Hepatocyte (in vitro differentiated cells): ENCODE measurements around the gene SLC45A3.

Experiments used
- CTCF ChIP-seq: fragments of 200-600 bp; sonication (generic); IDR thresholded peaks from 2 replicates; pipeline ENCODE4 v1.5.1; 2016; ENCODE audit warnings: antibody characterized with exemption, mild to moderate bottlenecking; ENCODE audit not compliant: poor library complexity
- EZH2 ChIP-seq: fragments of 200-600 bp; sonication (generic); IDR thresholded peaks from 2 replicates; pipeline ENCODE4 v1.6.1; 2016; ENCODE audit warnings: antibody characterized with exemption, mild to moderate bottlenecking, borderline replicate concordance

- no peak for TF ChIP-seq EZH2
- TF ChIP-seq CTCF = no peak
Measured at GRCh38 chr1:205627956-205628355, 52.4 kb downstream of the SLC45A3 start.
